Large intestine (tissue), 3 donors: ENCODE data around the gene BCAS4. TPM values are rescaled to one million over a fixed set of nuclear protein-coding genes. Genes with fewer than 3 reads are reported as not detected.
"Not testable (repeated sequence)": the region's sequence is repeated elsewhere in the genome, so short reads cannot be mapped to it uniquely, and the experiment has no call there.

Experiments used
- DNase-seq, 2 donors: peaks; one replicate each; pipeline versions ENCODE4 v3.0.0 to v3.0.0-alpha.2; 2013
- H3K27ac ChIP-seq: one replicate; pipeline ENCODE4 v1.5.1; 2013; ENCODE audit warnings: low read length
- H3K27me3 ChIP-seq: 2 replicates; pipeline ENCODE4 v1.6.1; 2013; ENCODE audit warnings: low read length; ENCODE audit not compliant: control insufficient read depth, insufficient read depth
- H3K36me3 ChIP-seq: 2 replicates; pipeline ENCODE4 v1.6.1; 2013; ENCODE audit warnings: low read length; ENCODE audit not compliant: control insufficient read depth, insufficient read depth
- H3K4me1 ChIP-seq: one replicate; pipeline ENCODE4 v1.6.1; 2013; ENCODE audit warnings: low read length; ENCODE audit not compliant: control insufficient read depth, insufficient read depth
- H3K4me3 ChIP-seq: one replicate; pipeline ENCODE4 v1.5.1; 2013; ENCODE audit warnings: low read length
- H3K9me3 ChIP-seq: one replicate; pipeline ENCODE4 v1.6.1; 2013; ENCODE audit warnings: mild to moderate bottlenecking, low read depth, low read length, moderate library complexity; ENCODE audit not compliant: control insufficient read depth
- WGBS: methylation state at CpG from one replicate; pipeline ENCODE4 v1.1.5; 2013; ENCODE audit warnings: low lambda C conversion rate; ENCODE audit not compliant: insufficient coverage; 5-methylcytosine and 5-hydroxymethylcytosine counted together
- polyA plus RNA-seq: library from polyadenylated mRNA; unstranded; fragments of 120-200 nt; gene quantifications from one replicate; pipeline ENCODE4 v1.2.1, GENCODE V29; 2013

The BCAS4 gene
- polyA plus RNA-seq, 1 donor, result 3.4 TPM

- H3K36me3 ChIP-seq, result no peaks in the 10 kb centered on the region
- no peaks in the 10 kb centered on the region for H3K4me1 ChIP-seq
- H3K27me3 ChIP-seq, result no peaks in the 10 kb centered on the region
- no CpG with 5 or more reads among the region's 7 CpGs for WGBS
- no peak overlapping the region for H3K27ac ChIP-seq
- no peaks in the 10 kb centered on the region for H3K9me3 ChIP-seq
- no peak for DNase-seq
- H3K4me3 ChIP-seq, result no peak overlapping the region
Measured at GRCh38 chr20:50798650-50799049, 3.8 kb downstream of the BCAS4 start.

GRCh38 chr20:50799176-50799889, 4.5 kb downstream of the BCAS4 start:
- H3K27me3 ChIP-seq, result no peaks in the 10 kb centered on the region
- no peak overlapping the region for H3K27ac ChIP-seq
- WGBS, result 80% methylated on average over 1 of the region's 13 CpGs
- H3K9me3 ChIP-seq, result no peaks in the 10 kb centered on the region
- no peak overlapping the region for H3K4me3 ChIP-seq
- H3K36me3 ChIP-seq, result no peaks in the 10 kb centered on the region
- no peaks in the 10 kb centered on the region for H3K4me1 ChIP-seq
- no peak for DNase-seq

- no peaks in the 10 kb centered on the region for H3K36me3 ChIP-seq
- no peaks in the 10 kb centered on the region for H3K9me3 ChIP-seq
- H3K27me3 ChIP-seq, result no peaks in the 10 kb centered on the region
- no peaks in the 10 kb centered on the region for H3K4me1 ChIP-seq
- no peak overlapping the region for H3K4me3 ChIP-seq
- no peak overlapping the region for H3K27ac ChIP-seq
- DNase-seq, result no peak
- 90% methylated on average over 2 of the region's 8 CpGs for WGBS
Measured at GRCh38 chr20:50799890-50800550, 5.2 kb downstream of the BCAS4 start.

- H3K27ac ChIP-seq, H3K27me3 ChIP-seq, DNase-seq, H3K4me3 ChIP-seq, H3K36me3 ChIP-seq, H3K9me3 ChIP-seq, H3K4me1 ChIP-seq: not testable (repeated sequence)
- WGBS, result 90% methylated on average over 2 of the region's 13 CpGs
Measured at GRCh38 chr20:50800986-50801746, 6.3 kb downstream of the BCAS4 start.

GRCh38 chr20:50801747-50802125, 6.9 kb downstream of the BCAS4 start:
- no peak for DNase-seq
- no peaks in the 10 kb centered on the region for H3K9me3 ChIP-seq
- WGBS, result no CpG with 5 or more reads among the region's 5 CpGs

GRCh38 chr20:50802289-50802688, 7.4 kb downstream of the BCAS4 start:
- no peak for DNase-seq
- Histone ChIP-seq H3K36me3 (no peaks in the 10 kb centered on the region), H3K27ac (no peak overlapping the region), H3K4me3 (no peak overlapping the region), H3K9me3 (no peaks in the 10 kb centered on the region), H3K27me3 (no peaks in the 10 kb centered on the region), H3K4me1 (no peaks in the 10 kb centered on the region)
- no CpG with 5 or more reads among the region's 8 CpGs for whole genome bisulfite sequencing

More at GRCh38 chr20:50801747-50802125, 6.9 kb downstream of the BCAS4 start:
- H3K36me3 ChIP-seq, result no peaks in the 10 kb centered on the region
- H3K4me1 ChIP-seq, result no peaks in the 10 kb centered on the region
- no peak overlapping the region for H3K4me3 ChIP-seq
- no peaks in the 10 kb centered on the region for H3K27me3 ChIP-seq
- no peak overlapping the region for H3K27ac ChIP-seq

- Histone ChIP-seq H3K9me3 (no peaks in the 10 kb centered on the region), H3K4me1 (no peaks in the 10 kb centered on the region), H3K4me3 (no peak overlapping the region), H3K36me3 (no peaks in the 10 kb centered on the region), H3K27me3 (no peaks in the 10 kb centered on the region), H3K27ac (no peak overlapping the region)
- DNase-seq, result no peak
- 89% methylated on average over 3 of the region's 11 CpGs for WGBS
Measured at GRCh38 chr20:50804437-50805348, 9.8 kb downstream of the BCAS4 start.

GRCh38 chr20:50805349-50805684, 10.5 kb downstream of the BCAS4 start:
- H3K4me1 ChIP-seq, result no peaks in the 10 kb centered on the region
- H3K9me3 ChIP-seq, result no peaks in the 10 kb centered on the region
- no peak overlapping the region for H3K27ac ChIP-seq
- no peak for DNase-seq
- no peaks in the 10 kb centered on the region for H3K27me3 ChIP-seq
- no CpG with 5 or more reads among the region's 1 CpG for WGBS
- H3K36me3 ChIP-seq, result no peaks in the 10 kb centered on the region
- no peak overlapping the region for H3K4me3 ChIP-seq

- H3K27ac ChIP-seq, result no peak overlapping the region
- no peaks in the 10 kb centered on the region for H3K36me3 ChIP-seq
- no peaks in the 10 kb centered on the region for H3K4me1 ChIP-seq
- no peaks in the 10 kb centered on the region for H3K9me3 ChIP-seq
- WGBS, result no CpG with 5 or more reads among the region's 5 CpGs
- no peak overlapping the region for H3K4me3 ChIP-seq
- DNase-seq, result no peak
- H3K27me3 ChIP-seq, result no peaks in the 10 kb centered on the region
Measured at GRCh38 chr20:50806126-50806768, 11.4 kb downstream of the BCAS4 start.
